ENCODE measurements around the gene GABBR2. TPM values are rescaled to one million over a fixed set of nuclear protein-coding genes. Genes with fewer than 3 reads are reported as not detected.

The GABBR2 gene
- total and polyA plus RNA-seq, 4 donors: 0.39 TPM; not detected in 3

DNA sequence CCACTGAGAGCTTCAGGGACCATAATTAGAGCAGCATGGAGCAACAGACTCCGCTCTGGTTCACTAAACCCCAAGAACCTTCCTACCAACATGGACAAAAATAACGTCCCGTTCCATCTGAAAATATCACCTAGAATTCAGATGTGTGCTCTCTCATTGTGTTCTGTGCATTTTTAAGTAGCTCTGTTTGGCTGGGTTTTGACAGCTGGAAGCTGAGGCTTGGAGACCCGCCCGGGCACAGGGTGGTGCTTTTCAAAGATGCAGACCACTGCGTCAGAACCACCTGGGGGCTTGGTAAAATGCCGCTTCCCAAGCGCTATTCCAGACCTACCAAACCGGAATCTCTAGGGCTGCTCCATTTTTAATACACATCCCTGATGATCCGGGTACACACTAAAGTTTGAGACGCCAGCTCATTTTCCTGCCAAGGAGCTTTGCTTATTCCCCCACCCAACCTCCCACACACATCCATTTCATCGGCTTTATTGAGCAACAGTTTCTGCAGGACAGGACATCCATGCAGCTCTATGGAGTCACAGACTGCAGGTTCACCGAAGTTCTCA, 104.8 kb downstream of the GABBR2 start:
- 59 to 62% methylated on average over 13 of the region's 13 CpGs for WGBS, 2 donors
- intact Hi-C loops (cut with DNase I): no loop called here
- DNase-seq (no peak), ATAC-seq (ENCODE audit: low FRiP score) (no peak)
- no peaks in the 10 kb centered on the region for H3K4me1 ChIP-seq (ENCODE audit: control insufficient read depth in 1 of 2, insufficient read depth in 2 of 2, low read length in 2 of 2)
- H3K36me3 ChIP-seq (ENCODE audit: control insufficient read depth in 1 of 2, insufficient read depth in 2 of 2, low read length in 1 of 2): no peaks in the 10 kb centered on the region
- no peaks in the 10 kb centered on the region for H3K27me3 ChIP-seq (ENCODE audit: control insufficient read depth in 1 of 2, insufficient read depth in 2 of 2, low read length in 1 of 2)
- H3K27ac ChIP-seq (ENCODE audit: low read depth in 1 of 2, low read length in 2 of 2): no peak overlapping the region
- no peaks in the 10 kb centered on the region for H3K9me3 ChIP-seq (ENCODE audit: control insufficient read depth, low read length)
- H3K4me3 ChIP-seq (ENCODE audit: low read length in 2 of 2): no peak overlapping the region

- Histone ChIP-seq H3K36me3 (ENCODE audit: control insufficient read depth in 1 of 2, insufficient read depth in 2 of 2, low read length in 1 of 2) (no peaks in the 10 kb centered on the region), H3K27me3 (ENCODE audit: control insufficient read depth in 1 of 2, insufficient read depth in 2 of 2, low read length in 1 of 2) (no peaks in the 10 kb centered on the region), H3K4me1 (ENCODE audit: control insufficient read depth in 1 of 2, insufficient read depth in 2 of 2, low read length in 2 of 2) (no peaks in the 10 kb centered on the region), H3K4me3 (ENCODE audit: low read length in 2 of 2) (no peak overlapping the region), H3K9me3 (ENCODE audit: control insufficient read depth, low read length) (no peaks in the 10 kb centered on the region), H3K27ac (ENCODE audit: low read depth in 1 of 2, low read length in 2 of 2) (no peak overlapping the region)
- WGBS, 2 donors: 31 to 39% methylated on average over 5 of the region's 5 CpGs
- DNase-seq (no peak), ATAC-seq (ENCODE audit: low FRiP score) (no peak)
- intact Hi-C loops (cut with DNase I): no loop called here
These were observed 105.8 kb downstream of the GABBR2 start for GRCh38 chr9:98602839-98603500.

DNA sequence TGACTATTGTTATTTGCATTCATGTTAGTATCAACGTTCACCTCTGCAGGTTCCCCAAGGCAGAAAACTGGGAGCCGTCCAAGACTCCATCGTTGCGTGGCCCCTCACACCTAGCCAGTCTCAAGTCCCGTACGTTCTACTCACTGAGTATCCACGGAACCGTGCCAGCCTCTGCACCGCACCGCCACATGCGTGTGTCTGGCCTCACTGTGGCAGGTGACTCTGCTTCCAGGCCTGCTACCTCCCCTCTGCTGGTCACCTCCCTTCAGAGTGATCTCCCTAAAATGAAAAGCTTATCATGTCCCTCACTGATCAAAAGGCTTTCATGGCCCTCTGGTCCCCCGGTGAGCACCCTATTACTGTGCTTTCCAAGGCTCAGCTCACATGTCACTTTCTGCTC, 108.1 kb downstream of the GABBR2 start:
- ATAC-seq (ENCODE audit: low FRiP score): no peak
- Histone ChIP-seq H3K27ac (ENCODE audit: low read depth in 1 of 2, low read length in 2 of 2) (no peak overlapping the region), H3K4me3 (ENCODE audit: low read length in 2 of 2) (no peak overlapping the region), H3K4me1 (ENCODE audit: control insufficient read depth in 1 of 2, insufficient read depth in 2 of 2, low read length in 2 of 2) (no peaks in the 10 kb centered on the region), H3K36me3 (ENCODE audit: control insufficient read depth in 1 of 2, insufficient read depth in 2 of 2, low read length in 1 of 2) (no peaks in the 10 kb centered on the region), H3K9me3 (ENCODE audit: control insufficient read depth, low read length) (no peaks in the 10 kb centered on the region), H3K27me3 (ENCODE audit: control insufficient read depth in 1 of 2, insufficient read depth in 2 of 2, low read length in 1 of 2) (no peaks in the 10 kb centered on the region)
- intact Hi-C loops (cut with DNase I): no loop called here
- DNase-seq: no peak
- WGBS, 2 donors: 80 to 88% methylated on average over 12 of the region's 12 CpGs

DNA sequence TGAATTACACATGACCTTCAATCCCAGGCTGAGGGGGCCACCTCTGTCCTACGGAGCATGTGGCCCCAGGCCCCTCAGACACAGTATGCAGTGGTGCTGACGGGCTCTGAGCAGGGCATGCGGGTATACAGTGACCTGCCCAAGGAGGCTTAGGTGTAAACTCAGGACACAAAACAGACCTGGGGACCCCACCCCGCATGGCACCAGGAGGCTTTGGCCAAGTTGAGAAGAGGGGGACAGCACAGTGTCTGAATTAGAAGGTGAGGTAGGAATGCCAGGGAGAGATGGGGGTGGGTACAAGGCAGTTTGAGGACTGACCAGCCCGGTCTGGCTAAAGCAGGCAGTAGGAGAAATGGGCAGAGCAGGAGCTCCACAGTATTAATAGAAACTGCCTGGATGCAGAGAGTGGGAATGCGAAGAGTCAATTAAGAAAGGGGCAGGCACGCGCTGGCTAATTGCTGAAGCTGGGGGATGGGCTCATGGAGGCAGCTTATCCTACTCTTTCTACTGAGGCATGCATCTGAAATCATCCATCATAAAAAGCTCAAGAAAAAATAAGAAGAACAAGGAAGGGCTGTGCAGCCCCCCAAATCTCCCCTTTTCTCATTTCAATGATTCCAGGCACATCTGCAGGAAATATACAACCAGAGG, 109.0 kb downstream of the GABBR2 start:
- intact Hi-C loops (cut with DNase I): no loop called here
- Histone ChIP-seq H3K27me3 (ENCODE audit: control insufficient read depth in 1 of 2, insufficient read depth in 2 of 2, low read length in 1 of 2) (no peaks in the 10 kb centered on the region), H3K4me3 (ENCODE audit: low read length in 2 of 2) (no peak overlapping the region), H3K36me3 (ENCODE audit: control insufficient read depth in 1 of 2, insufficient read depth in 2 of 2, low read length in 1 of 2) (no peaks in the 10 kb centered on the region), H3K4me1 (ENCODE audit: control insufficient read depth in 1 of 2, insufficient read depth in 2 of 2, low read length in 2 of 2) (no peaks in the 10 kb centered on the region), H3K9me3 (ENCODE audit: control insufficient read depth, low read length) (no peaks in the 10 kb centered on the region), H3K27ac (ENCODE audit: low read depth in 1 of 2, low read length in 2 of 2) (no peak overlapping the region)
- ATAC-seq (ENCODE audit: low FRiP score) (no peak), DNase-seq (no peak)
- WGBS, 2 donors: 83 to 88% methylated on average over 8 of the region's 8 CpGs

GRCh38 chr9:98598861-98599260, 109.9 kb downstream of the GABBR2 start:
- DNase-seq (no peak), ATAC-seq (ENCODE audit: low FRiP score) (no peak)
- Histone ChIP-seq H3K27ac (ENCODE audit: low read depth in 1 of 2, low read length in 2 of 2) (no peak overlapping the region), H3K27me3 (ENCODE audit: control insufficient read depth in 1 of 2, insufficient read depth in 2 of 2, low read length in 1 of 2) (no peaks in the 10 kb centered on the region), H3K4me1 (ENCODE audit: control insufficient read depth in 1 of 2, insufficient read depth in 2 of 2, low read length in 2 of 2) (no peaks in the 10 kb centered on the region), H3K36me3 (ENCODE audit: control insufficient read depth in 1 of 2, insufficient read depth in 2 of 2, low read length in 1 of 2) (no peaks in the 10 kb centered on the region), H3K4me3 (ENCODE audit: low read length in 2 of 2) (no peak overlapping the region), H3K9me3 (ENCODE audit: control insufficient read depth, low read length) (no peaks in the 10 kb centered on the region)
- 97 to 100% methylated on average over 2 of the region's 2 CpGs for WGBS, 2 donors
- intact Hi-C loops (cut with DNase I): no loop called here

GRCh38 chr9:98597236-98597771, 111.4 kb downstream of the GABBR2 start:
- no peak overlapping the region for H3K4me3 ChIP-seq (ENCODE audit: low read length in 2 of 2)
- H3K27me3 ChIP-seq (ENCODE audit: control insufficient read depth in 1 of 2, insufficient read depth in 2 of 2, low read length in 1 of 2): no peaks in the 10 kb centered on the region
- no peaks in the 10 kb centered on the region for H3K9me3 ChIP-seq (ENCODE audit: control insufficient read depth, low read length)
- intact Hi-C loops (cut with DNase I): no loop called here
- no peak for ATAC-seq (ENCODE audit: low FRiP score)
- H3K36me3 ChIP-seq (ENCODE audit: control insufficient read depth in 1 of 2, insufficient read depth in 2 of 2, low read length in 1 of 2): no peaks in the 10 kb centered on the region
- no peaks in the 10 kb centered on the region for H3K4me1 ChIP-seq (ENCODE audit: control insufficient read depth in 1 of 2, insufficient read depth in 2 of 2, low read length in 2 of 2)
- H3K27ac ChIP-seq (ENCODE audit: low read depth in 1 of 2, low read length in 2 of 2): no peak overlapping the region
- DNase-seq: no peak

- intact Hi-C loops (cut with DNase I): no loop called here
- ATAC-seq (ENCODE audit: low FRiP score) (no peak), DNase-seq (no peak)
- Histone ChIP-seq H3K4me1 (ENCODE audit: control insufficient read depth in 1 of 2, insufficient read depth in 2 of 2, low read length in 2 of 2) (no peaks in the 10 kb centered on the region), H3K36me3 (ENCODE audit: control insufficient read depth in 1 of 2, insufficient read depth in 2 of 2, low read length in 1 of 2) (no peaks in the 10 kb centered on the region), H3K9me3 (ENCODE audit: control insufficient read depth, low read length) (no peaks in the 10 kb centered on the region), H3K27ac (ENCODE audit: low read depth in 1 of 2, low read length in 2 of 2) (no peak overlapping the region), H3K27me3 (ENCODE audit: control insufficient read depth in 1 of 2, insufficient read depth in 2 of 2, low read length in 1 of 2) (no peaks in the 10 kb centered on the region), H3K4me3 (ENCODE audit: low read length in 2 of 2) (no peak overlapping the region)
- 59 to 67% methylated on average over 7 of the region's 7 CpGs for WGBS, 2 donors
These were observed 112.2 kb downstream of the GABBR2 start for GRCh38 chr9:98596486-98596885.

DNA sequence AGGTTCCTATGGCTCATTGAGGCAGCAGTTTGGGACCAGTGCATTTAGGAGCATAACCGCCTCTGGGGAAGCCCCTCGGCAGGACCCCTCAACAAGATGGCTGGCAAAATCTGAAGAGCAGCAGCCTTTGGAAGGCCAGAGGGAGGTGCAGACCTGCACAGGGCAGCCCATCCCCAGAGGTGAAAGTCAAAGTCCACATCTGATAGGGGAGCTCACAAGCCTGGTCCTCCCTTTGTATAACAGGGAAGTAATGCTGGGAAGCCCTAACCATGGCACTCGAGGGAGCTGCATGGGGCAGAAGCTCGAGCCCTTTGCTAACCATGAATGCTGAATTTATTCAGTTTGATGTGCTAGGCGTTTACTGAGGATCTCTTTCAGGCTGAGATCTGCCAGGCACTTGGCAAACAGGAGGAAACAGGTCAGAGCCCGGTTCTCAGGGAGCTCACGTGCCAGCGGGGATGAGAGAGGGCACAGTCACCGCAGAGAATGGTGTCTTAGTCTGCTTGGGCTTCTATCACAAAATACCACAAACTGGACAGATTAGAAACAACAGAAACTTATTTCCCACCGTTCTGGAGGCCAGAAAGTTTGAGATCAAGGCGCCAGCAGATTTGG, 114.1 kb downstream of the GABBR2 start:
- intact Hi-C loops (cut with DNase I): no loop called here
- Histone ChIP-seq H3K27ac (ENCODE audit: low read depth in 1 of 2, low read length in 2 of 2) (no peak overlapping the region), H3K9me3 (ENCODE audit: control insufficient read depth, low read length) (no peaks in the 10 kb centered on the region), H3K4me3 (ENCODE audit: low read length in 2 of 2) (no peak overlapping the region), H3K27me3 (ENCODE audit: control insufficient read depth in 1 of 2, insufficient read depth in 2 of 2, low read length in 1 of 2) (no peaks in the 10 kb centered on the region), H3K4me1 (ENCODE audit: control insufficient read depth in 1 of 2, insufficient read depth in 2 of 2, low read length in 2 of 2) (no peaks in the 10 kb centered on the region), H3K36me3 (ENCODE audit: control insufficient read depth in 1 of 2, insufficient read depth in 2 of 2, low read length in 1 of 2) (no peaks in the 10 kb centered on the region)
- WGBS, 2 donors: 88% methylated on average over 11 of the region's 11 CpGs
- DNase-seq (no peak), ATAC-seq (ENCODE audit: low FRiP score) (no peak)
